ENCODE results near the gene GALNT2. TPM values are rescaled to one million over a fixed set of nuclear protein-coding genes. Genes with fewer than 3 reads are reported as not detected.

GALNT2 gene
- total and polyA plus RNA-seq, 9 donors, result 38.6 to 142 (median 83.7) TPM

GRCh38 chr1:230026139-230026538, 40.9 kb upstream of the GALNT2 start:
- Histone ChIP-seq H3K4me1 (ENCODE audit: insufficient read depth) (no peaks in the 10 kb centered on the region), H3K36me3 (no peaks in the 10 kb centered on the region), H3K27ac (no peak overlapping the region), H3K27me3 (no peaks in the 10 kb centered on the region), H3K9me3 (no peaks in the 10 kb centered on the region), H3K4me3 (no peak overlapping the region)
- TF ChIP-seq EP300 (IDR thresholded peaks at IDR 0.05) (no peak), POLR2A (IDR thresholded peaks at IDR 0.05) (no peak), CTCF (IDR thresholded peaks at IDR 0.05) (no peak)
- WGBS, 3 donors, result 55 to 90% (median 88%) methylated on average over 1 of the region's 1 CpG
- DNase-seq, result no peak
- intact Hi-C loops (cut with DNase I), result no loop called here

- no peaks in the 10 kb centered on the region for H3K9me3 ChIP-seq
- H3K27me3 ChIP-seq, result no peaks in the 10 kb centered on the region
- H3K4me1 ChIP-seq (ENCODE audit: insufficient read depth), result no peaks in the 10 kb centered on the region
- intact Hi-C loops (cut with DNase I), result no loop called here
- TF ChIP-seq EP300 (IDR thresholded peaks at IDR 0.05), result no peak
- no peaks in the 10 kb centered on the region for H3K36me3 ChIP-seq
- no peak overlapping the region for H3K4me3 ChIP-seq
- no peak for DNase-seq
- WGBS, 3 donors, result 82 to 83% (median 83%) methylated on average over 5 of the region's 5 CpGs
- H3K27ac ChIP-seq, result no peak overlapping the region
These were observed 40.5 kb upstream of the GALNT2 start for GRCh38 chr1:230026572-230026971.

- H3K27ac ChIP-seq, result no peak overlapping the region
- intact Hi-C loops (cut with DNase I), result no loop called here
- no peaks in the 10 kb centered on the region for H3K4me1 ChIP-seq (ENCODE audit: insufficient read depth)
- H3K4me3 ChIP-seq, result no peak overlapping the region
- H3K27me3 ChIP-seq, result no peaks in the 10 kb centered on the region
- H3K9me3 ChIP-seq, result no peaks in the 10 kb centered on the region
- H3K36me3 ChIP-seq, result no peaks in the 10 kb centered on the region
- 93 to 95% (median 95%) methylated on average over 11 of the region's 11 CpGs for WGBS, 3 donors
- DNase-seq, result no peak
- TF ChIP-seq EP300 (IDR thresholded peaks at IDR 0.05) (no peak), CTCF (IDR thresholded peaks at IDR 0.05) (no peak), POLR2A (IDR thresholded peaks at IDR 0.05) (no peak)
These were observed 38.3 kb upstream of the GALNT2 start for GRCh38 chr1:230028602-230029223.

GRCh38 chr1:230029244-230029941, 37.6 kb upstream of the GALNT2 start:
- WGBS, 3 donors, result 79 to 87% (median 84%) methylated on average over 14 of the region's 14 CpGs
- H3K4me3 ChIP-seq, result no peak overlapping the region
- no peak overlapping the region for H3K27ac ChIP-seq
- intact Hi-C loops (cut with DNase I), result no loop called here
- H3K36me3 ChIP-seq, result no peaks in the 10 kb centered on the region
- peaks cover 0 to 3% of the 10 kb centered on the region in 2 donors for H3K9me3 ChIP-seq
- TF ChIP-seq EP300 (IDR thresholded peaks at IDR 0.05), result no peak
- TF ChIP-seq CTCF (IDR thresholded peaks at IDR 0.05), result no peak
- TF ChIP-seq POLR2A (IDR thresholded peaks at IDR 0.05), result no peak
- H3K27me3 ChIP-seq, result no peaks in the 10 kb centered on the region
- DNase-seq, result no peak
- no peaks in the 10 kb centered on the region for H3K4me1 ChIP-seq (ENCODE audit: insufficient read depth)

Measured in ovary (tissue), 9 donors.